GM21390 (cell line): Measurements from ENCODE around the gene UBE3A.
A peak's percentile ranks its signal among the peaks of the same experiment; 100 is the strongest.
"Not testable (repeated sequence)": the region's sequence is repeated elsewhere in the genome, so short reads cannot be mapped to it uniquely, and the experiment has no call there.

Experiments used
- ATAC-seq: cut with Tn5 transposase; IDR thresholded peaks from one replicate; pipeline ENCODE4 v1.9.1; 2021; ENCODE audit not compliant: unreplicated experiment

The UBE3A gene

DNA sequence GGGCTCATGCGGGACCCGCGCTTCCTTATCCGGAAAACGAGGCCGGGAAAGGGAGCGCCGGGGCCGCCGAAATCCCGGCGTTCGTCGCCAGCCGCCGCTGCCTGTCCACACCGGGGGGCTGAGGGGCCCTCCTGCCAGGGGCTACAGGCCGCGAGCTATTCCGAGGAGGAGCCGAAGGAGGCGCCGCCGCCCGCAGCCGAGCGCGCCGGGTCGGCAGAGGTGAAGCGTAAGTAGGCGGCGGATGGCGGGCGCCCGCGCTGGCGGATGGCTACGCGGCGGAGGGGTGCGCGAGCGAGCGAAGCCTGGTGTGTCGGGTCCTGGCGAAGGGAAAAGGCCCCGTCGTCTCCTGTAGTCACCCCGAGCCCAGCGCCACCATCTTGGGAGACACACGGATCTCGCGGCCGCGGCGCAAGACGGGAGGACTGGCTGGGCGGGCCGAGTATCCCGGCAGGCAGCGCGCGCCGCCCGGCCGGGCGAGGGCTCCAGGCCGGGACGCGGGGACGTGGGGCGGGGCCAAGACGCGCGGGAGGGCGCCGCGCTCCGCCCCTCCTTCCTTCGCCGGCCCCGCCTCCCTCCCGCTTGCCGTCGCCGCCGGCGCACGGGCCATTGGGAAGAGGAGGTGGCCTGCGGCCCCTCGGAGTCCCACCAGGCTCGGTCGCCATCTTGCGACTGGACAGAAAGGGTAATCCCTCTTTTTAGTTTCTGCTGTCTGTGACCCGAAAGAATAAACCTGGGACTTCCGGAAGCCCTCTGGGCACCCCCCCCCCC lies at the start of gene UBE3A:
UBE3A (minus strand) TSS at position 424 of the 768 bp plus-strand sequence. CDS start 29,917 bp downstream, outside the sequence.
- ATAC-seq, result peak; percentile 83

DNA sequence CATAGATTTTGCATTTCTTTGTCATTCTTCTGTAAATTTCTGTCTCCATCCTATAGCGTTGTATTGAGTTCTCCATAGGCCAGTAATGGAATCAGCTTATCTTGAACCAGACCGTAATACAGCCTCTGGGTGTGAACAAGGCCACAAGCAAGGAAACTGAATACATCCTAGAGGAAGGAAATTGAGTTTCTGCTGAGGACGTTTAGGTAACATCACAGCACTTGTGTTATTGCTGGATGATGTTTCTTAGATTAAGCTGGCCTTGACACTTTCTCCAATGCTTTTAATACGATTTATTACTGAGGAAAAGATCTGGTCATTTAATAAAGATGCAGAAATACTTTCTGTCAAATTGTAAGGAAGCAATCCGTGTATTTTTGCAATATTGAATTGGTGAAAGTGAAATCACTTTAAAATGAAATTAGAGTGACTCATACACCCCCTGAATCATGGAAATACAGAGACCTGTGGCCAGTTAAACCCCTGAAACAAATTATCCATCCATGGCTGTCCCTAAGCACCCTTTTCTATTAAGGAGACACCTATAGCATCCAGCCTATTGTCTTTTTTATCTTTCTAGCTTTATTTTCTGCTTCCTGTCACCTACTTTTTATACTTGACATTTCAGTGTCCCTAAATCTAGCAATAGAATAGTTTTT lies 48.5 kb upstream of the UBE3A start:
- ATAC-seq, result no peak

DNA sequence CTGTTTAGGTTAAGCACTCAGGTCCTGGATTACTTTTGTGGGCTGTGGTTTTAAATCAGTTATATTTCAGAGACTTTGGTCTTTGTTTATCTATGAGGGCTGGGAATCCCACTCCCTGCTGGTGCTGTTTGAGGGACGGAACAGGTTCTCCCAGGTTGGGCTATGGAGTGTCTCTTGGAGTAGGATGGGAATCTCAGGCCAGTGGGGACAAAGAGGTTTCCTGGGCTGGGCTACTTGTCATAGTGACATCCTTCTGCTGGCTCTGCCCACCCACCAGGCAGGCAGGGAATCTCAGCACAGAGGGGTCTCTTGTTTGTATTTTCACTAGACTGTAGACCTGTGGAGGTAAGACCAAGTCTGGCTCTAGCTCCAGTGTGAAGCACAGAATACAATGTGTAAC lies 47.2 kb upstream of the UBE3A start:
- no peak for ATAC-seq

DNA sequence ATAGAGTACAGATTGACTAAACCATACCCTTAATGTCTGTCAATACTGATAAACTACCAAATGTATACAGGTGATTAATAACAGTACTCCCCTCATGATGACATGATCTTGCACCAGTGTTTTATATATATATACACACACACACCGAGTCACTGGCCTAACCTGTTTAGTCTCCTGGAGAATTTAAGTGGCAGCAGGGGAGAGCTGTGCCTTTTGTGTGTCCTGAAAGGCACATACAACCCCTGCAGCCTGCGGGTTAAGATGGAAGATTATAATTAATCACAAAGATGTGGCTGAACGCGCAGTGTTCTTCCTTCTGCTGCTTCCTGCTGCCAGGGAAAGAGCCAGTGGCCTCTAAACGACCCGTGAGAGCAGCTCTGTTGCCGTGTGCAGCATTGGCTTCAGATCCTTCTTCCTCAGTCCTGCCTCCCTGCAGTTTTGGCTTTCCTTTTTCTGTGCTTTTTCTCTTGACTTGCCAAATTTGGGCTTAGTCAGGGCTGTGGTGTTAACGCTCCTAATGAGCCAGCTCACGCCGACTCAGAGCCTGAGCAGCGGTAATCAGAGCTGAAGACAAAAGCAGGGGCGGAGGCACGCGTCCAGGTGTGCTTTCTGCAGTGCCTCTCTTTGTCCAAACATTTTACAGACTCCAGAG lies 42.5 kb upstream of the UBE3A start:
- ATAC-seq, result no peak

DNA sequence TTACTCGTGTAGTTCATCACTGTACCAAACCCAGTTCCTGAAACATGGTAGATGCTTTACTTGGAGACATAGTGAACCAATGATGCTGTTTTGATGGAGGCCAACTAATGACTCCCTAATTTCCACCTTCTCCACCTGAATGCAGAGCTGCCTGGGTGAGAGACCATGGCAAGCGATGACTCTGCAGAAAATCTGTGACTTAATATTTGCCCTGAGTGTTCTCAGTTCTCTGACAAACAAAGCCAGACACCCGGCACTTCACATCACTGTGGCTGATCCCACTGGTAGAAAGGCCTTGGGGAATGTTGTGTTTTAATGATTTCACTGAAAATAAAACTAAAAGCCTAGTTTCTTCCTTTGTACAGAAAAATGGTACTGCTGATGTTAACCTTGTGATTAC lies 39.5 kb upstream of the UBE3A start:
- no peak for ATAC-seq

DNA sequence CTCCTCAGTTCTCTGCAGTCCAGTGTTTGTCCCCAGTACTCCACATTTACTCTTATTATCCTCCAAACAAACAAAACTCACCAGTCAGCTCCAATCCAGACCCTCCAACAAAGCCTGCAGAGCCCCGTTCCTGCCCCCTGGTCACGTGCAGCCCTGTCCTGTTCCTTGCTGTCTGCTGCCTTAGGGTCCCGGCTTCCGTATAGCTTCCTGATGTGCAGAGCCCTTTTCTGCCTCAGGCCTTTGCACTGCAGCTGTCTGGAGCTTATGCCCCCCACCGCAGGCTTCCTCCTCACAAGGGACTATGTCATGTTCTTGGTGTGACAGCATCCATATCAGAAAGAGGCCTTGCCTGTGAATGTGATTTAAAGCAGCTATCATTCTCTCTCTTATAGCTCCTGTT lies 39.0 kb upstream of the UBE3A start:
- ATAC-seq, result no peak

DNA sequence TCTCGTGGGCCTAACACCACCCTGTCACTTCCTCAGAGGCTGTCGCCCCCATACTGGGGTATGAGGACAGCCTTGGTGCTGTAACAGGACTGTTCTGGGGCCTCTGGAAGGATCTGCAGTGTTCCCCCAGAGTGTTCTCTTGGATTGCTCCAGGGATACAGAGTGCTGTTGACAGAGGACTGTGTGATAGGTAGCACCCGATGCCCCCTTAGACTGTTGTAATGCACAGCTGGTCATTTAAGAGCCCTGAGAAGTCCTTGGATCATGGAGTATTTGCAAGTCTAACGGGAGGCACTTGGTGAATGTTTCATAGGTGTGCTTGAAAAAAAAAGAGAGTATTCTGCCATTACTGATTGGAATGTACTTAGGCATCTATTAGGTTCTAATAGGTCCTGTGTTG lies 35.4 kb upstream of the UBE3A start:
- ATAC-seq, result no peak

DNA sequence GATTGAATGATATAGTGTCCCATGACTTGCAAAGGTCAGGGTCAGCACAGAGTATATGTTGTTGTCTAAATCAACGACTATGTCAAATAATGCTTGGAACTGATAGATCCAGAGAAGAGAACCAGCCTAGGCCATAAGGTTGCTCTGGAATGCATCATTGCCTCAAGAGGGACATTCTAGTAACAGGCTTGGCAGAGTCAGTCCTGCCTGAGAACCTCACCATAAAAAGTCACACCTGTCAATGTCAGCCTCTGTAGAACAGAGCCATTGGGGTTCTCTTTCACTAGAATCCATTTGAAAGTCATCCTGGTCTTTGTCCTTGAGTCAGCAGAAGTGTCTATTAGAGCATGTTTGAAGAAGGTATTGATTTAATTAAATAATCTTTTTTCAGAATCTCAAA lies 31.4 kb upstream of the UBE3A start:
- ATAC-seq, result no peak

DNA sequence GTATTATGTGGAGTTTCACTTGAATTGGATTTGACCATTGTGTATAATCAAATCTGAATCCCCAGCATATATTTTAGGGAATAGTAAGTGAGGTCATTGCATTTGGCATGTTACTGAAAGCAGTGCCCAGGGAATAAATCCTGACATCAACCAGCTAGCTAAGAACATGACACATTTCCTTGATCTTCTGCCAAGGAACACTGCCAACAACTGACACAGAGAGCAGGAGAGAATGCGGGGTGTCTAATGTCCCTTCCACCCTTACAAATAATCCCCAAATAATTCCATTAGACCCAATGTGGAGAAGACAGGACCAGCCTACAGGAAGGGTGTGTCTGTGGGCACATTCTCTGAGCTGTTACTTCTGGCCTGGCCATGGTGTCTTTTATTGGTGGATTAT lies 30.6 kb upstream of the UBE3A start:
- no peak for ATAC-seq

DNA sequence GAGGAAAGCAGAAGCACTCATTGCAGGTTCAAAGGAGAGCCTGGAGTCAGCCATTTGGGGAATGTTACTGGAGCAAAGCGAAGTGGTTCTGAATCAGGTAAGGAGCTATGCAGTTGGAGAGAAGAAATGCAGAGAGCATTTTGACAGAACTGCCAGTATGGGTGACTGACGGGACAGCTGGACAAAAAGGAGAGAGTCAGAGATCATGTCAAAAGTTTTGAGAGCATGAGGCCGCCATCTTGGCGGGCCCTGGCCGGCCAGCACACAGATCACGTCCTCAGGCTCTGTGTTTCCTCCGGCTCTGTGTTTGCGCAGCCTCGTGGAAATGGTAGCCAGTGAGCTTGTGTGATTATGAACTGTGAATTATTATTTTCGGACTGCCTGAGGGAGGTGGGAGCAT lies 29.8 kb upstream of the UBE3A start:
- ATAC-seq, result no peak

DNA sequence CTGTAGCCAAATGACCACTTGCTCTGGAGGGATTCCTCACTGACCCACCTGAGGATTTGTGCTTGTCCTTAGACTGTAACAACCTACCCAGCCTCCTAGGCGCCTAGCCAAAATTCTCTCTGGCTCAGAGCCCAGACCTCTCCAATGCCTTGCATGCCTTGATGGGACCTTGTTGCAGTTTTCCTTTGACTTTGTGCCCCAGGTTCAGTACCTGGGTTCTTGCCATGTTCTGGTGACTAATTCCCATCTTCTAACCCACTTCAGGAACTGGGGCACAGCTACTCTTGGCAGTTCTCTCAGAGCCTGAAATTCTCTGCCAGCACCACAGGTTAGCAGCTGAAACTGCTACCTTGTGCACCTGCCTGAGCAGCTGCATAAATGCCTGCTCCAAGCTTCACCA lies 27.0 kb upstream of the UBE3A start:
- no peak for ATAC-seq

DNA sequence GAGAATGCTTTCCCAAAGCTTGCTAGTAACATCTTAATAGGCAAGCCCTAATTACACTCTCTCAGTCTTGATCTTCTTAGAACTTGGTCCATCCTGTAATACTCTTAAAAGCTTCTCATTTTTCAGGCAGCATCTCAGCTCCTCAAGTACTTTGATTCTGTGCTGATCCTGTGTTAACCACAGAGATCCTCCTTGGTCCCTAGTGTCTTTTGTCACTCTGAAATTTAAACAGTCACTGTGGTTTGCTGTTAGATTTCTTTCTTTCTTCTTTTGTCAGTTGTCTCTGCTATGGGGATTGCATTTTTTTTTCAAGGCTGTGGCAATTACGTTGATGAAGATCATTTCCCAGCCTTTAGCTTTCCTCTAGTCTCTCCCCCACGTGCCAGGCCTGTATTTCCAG lies 26.0 kb upstream of the UBE3A start:
- ATAC-seq, result no peak

DNA sequence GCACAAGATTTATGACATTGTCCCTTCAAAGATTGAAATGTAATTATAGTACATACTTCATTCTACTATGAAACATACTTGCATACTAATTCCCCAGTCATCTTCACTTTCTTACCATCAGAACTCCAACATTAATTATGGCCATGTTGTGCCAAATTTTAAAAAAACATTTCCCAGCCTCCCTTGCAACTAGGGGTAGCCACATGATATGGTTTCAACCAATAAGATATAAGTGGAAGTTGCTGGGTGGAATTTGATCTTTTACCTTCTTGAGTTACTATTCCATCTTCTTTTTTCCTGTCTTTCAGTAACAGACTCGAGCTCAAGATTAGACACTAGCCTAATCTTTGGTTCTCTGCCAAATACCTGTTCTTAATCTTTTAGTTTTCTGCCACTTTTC lies 25.6 kb upstream of the UBE3A start:
- no peak for ATAC-seq

DNA sequence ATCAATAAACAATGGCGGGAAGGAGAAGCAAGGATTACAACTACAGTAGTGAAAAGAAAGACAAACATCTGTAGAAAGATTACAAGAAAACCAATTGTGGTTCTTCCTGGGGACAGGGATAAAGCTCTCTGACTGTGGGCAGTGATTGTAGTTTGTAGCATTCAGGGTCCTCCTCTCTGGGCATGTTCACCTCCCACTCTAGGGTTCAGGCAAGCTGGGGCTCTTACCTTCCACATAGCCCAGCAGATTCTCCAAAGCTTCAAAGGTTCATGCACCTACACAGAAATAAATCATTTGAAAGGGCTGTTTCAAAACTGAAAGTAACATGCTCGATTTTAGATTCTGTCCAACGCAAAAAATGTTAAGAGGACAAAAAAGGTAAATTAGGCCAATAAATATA lies 17.4 kb upstream of the UBE3A start:
- no peak for ATAC-seq

DNA sequence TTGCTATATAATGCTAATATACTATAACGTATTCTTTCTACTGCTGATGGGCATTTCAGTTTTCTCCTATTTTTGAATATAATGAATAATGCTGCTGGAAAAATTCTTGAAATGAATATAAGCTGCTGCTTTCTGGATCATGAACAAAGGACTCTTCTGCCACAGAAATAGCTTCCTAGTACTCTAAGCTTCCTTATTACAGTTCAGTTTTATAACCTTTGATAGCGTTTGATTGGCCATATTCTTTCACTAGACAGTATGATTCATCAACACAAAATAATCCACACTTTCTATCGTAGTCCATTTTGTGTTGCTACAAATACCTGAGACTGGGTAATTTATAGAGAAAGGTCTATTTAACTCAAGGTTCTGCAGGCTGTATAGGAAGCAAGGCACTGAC lies 16.4 kb upstream of the UBE3A start:
- no peak for ATAC-seq

DNA sequence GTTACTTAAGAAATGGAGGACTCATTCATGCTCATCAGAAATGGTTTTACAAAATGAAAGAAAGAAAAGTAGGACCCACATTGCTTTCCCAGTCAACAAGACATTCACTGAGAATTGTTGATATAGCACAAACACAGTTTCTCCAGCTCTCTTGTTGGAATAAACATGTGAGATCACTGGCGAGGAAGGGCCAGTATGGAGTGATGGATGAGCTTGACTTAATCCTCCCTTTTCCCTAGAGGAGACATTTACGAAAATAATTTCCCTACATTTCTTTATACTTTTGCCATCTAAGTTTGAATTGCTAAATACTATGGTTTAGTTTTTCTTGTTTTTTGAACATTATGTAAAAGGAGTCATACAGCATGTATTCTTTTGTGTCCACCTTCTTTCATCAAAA lies 15.9 kb upstream of the UBE3A start:
- ATAC-seq, result no peak

DNA sequence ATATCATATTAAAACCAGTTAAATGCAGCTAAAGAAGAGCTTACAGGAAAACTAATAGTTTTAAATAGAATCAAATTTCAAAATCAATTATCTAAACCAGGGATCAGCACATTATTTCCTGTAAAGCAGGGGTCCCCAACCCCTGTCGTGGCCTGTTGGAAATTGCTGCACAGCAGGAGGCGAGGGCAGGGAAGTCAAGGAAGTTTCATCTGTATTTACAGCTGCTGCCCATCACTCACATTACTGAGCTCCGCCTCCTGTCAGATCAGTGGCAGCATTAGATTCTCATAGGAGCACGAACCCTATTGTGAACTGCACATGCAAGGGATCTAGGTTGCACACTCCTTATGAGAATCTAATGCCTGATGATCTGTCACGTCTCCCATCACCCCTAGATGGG lies 14.4 kb upstream of the UBE3A start:
- ATAC-seq, result not testable (repeated sequence)

DNA sequence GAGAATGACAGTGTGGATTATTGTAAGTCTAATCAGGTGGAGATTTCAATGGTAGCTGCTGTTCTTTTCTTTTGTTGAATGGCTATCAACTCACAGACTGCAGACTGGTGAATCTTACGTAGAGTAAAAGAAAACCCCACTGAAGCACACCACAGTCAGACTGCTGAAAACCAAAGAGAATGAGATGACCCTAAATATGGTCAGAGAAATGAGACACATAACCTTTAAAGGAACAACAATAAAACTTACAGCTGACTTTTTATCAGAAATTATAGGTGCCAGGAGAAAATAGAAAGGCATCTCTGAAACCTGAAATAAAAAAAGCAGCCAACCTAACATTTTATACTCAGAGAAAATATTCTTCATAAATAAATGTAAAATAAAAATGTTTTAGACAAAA lies 12.7 kb upstream of the UBE3A start:
- no peak for ATAC-seq

DNA sequence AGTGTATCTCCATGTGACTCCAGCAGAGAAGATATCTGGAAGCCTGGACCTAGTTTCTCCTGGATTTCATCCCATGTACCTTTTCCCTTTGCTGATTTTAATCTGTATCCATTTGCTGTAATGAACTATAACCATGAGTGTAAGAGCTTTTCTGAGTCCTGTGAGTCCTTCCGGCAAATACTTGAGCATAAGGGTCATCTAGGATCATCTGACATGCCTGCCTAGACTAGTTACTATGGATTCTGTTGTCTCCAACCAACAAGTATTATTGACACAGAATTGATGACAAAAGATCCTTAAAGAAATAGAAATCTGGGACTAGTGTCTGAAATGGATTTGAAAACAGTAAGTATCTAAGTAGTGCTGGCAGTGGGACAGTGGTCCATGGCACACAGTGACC lies 11.3 kb upstream of the UBE3A start:
- no peak for ATAC-seq

DNA sequence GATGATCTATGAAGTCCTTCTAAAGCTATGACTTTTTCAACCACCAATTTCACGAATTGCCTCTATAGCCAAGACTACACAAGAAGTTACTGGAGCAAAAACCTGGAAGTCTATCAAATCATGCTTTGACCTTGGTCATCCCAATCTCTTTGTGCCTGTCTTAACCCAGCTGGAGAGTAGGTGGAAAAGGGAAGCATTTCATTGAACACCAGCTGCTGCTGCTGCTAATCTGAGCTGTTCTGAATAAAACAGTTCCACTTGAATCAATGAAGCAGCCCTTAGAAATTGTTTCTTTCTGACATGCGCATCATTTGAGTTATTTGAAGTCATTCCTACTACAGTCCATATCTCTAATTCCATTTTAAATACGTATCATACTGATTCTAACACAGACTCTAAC lies 7.3 kb upstream of the UBE3A start:
- no peak for ATAC-seq

DNA sequence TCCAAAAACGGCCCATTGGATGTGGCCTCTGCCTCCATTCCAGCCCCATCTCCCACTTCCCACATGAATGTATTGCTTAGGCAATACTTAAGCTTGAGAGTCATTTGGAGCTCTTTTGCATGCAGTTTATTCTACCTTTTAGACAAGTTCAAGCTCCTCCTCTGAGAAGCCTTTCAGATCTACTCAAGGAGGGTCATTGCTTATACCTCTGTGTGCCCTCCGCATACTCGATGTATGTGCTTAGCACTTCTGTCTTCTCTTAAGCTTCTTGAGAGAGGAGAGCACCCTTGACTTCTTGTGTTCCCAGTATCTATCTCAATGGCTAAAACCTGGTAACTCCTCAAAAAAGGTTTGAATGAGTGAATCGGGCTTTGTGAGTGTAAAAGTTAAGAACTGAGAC lies 6.6 kb upstream of the UBE3A start:
- ATAC-seq, result no peak

DNA sequence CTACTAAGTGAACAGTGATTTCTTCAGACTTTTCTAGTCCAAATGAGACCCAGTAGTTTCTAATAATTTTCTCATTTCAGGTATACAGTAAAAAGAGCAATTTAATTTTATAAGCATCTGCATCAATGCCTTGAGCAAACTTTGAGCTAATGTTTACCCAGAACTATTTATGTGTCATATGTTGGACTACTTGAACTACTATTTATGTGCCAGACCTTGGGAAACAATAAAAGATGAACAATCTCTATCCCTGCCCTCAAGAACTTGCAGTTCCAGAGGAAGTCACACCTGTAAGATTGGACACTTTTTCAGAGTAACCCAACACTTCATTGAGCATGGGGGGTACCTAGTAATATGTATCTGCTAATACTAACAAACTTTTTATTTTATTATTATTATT lies 2.3 kb upstream of the UBE3A start:
- no peak for ATAC-seq
